NCI-H187 (cell line): ENCODE results near the gene ARL13B.
"Not testable (repeated sequence)": the region's sequence is repeated elsewhere in the genome, so short reads cannot be mapped to it uniquely, and the experiment has no call there.

Experiments
- DNase-seq, 2 experiments: peaks; one replicate each; lab custom pipeline; 2025; lab: John Stamatoyannopoulos, UW

ARL13B gene

GRCh38 chr3:94001191-94001590 lies 21.2 kb downstream of the ARL13B start:
- DNase-seq: no peak

GRCh38 chr3:94001827-94002495 lies 22.0 kb downstream of the ARL13B start:
- DNase-seq: no peak

GRCh38 chr3:94004301-94004910 lies 24.5 kb downstream of the ARL13B start:
- no peak for DNase-seq

GRCh38 chr3:94008253-94008652 lies 28.3 kb downstream of the ARL13B start:
- no peak for DNase-seq

GRCh38 chr3:94009608-94010007 lies 29.7 kb downstream of the ARL13B start:
- no peak for DNase-seq

- DNase-seq: no peak
Measured at GRCh38 chr3:94011233-94011711, 31.3 kb downstream of the ARL13B start.

GRCh38 chr3:94012185-94012584 lies 32.2 kb downstream of the ARL13B start:
- DNase-seq: no peak

GRCh38 chr3:94015025-94015424 lies 35.1 kb downstream of the ARL13B start:
- DNase-seq: no peak

- no peak for DNase-seq
Measured at GRCh38 chr3:94019659-94020058, 39.7 kb downstream of the ARL13B start.

GRCh38 chr3:94020293-94020692 lies 40.3 kb downstream of the ARL13B start:
- no peak for DNase-seq

- no peak for DNase-seq
Measured at GRCh38 chr3:94024385-94024784, 44.4 kb downstream of the ARL13B start.

- DNase-seq: no peak
Measured at GRCh38 chr3:94026623-94027022, 46.7 kb downstream of the ARL13B start.

GRCh38 chr3:94028093-94028837 lies 48.3 kb downstream of the ARL13B start, which contains the start of gene STX19:
STX19 (minus strand) TSS chr3:94028597; CDS start chr3:94015269, 13,328 bp downstream.
- no peak for DNase-seq

GRCh38 chr3:94036909-94037507 lies 57.1 kb downstream of the ARL13B start:
- no peak for DNase-seq

GRCh38 chr3:94043285-94043684 lies 63.3 kb downstream of the ARL13B start:
- DNase-seq: no peak

GRCh38 chr3:94044100-94044936 lies 64.4 kb downstream of the ARL13B start:
- not testable (repeated sequence) for DNase-seq

GRCh38 chr3:94046533-94046932 lies 66.6 kb downstream of the ARL13B start:
- DNase-seq: no peak

- no peak for DNase-seq
Measured at GRCh38 chr3:94049267-94049666, 69.3 kb downstream of the ARL13B start.

- no peak for DNase-seq
Measured at GRCh38 chr3:94050546-94050945, 70.6 kb downstream of the ARL13B start.

GRCh38 chr3:94061297-94061696 lies 81.3 kb downstream of the ARL13B start:
- DNase-seq: no peak
